ENCODE results near the gene CHTOP.

The CHTOP gene

DNA sequence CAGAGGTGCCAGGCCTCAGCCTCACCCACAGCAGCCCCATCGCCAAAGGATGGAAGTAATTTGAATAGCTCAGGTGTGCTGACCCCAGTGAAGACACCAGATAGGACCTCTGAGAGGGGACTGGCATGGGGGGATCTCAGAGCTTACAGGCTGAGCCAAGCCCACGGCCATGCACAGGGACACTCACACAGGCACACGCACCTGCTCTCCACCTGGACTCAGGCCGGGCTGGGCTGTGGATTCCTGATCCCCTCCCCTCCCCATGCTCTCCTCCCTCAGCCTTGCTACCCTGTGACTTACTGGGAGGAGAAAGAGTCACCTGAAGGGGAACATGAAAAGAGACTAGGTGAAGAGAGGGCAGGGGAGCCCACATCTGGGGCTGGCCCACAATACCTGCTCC lies 59.6 kb downstream of the CHTOP start:
- no peak overlapping the region for H3K4me3 Mint-ChIP-seq
- H3K9me3 Mint-ChIP-seq, result no peaks in the 10 kb centered on the region
- no peaks in the 10 kb centered on the region for H3K4me1 Mint-ChIP-seq (ENCODE audit: low read depth)
- no peak overlapping the region for H3K27ac Mint-ChIP-seq
- no peaks in the 10 kb centered on the region for H3K27me3 Mint-ChIP-seq (ENCODE audit: low read depth)
- no peaks in the 10 kb centered on the region for H3K36me3 Mint-ChIP-seq (ENCODE audit: low read depth)

Data from T-helper 1 cell treated with Interleukin-12 subunit alpha and Interleukin-12 subunit beta and Interleukin-4 antibody, amounts not matched to agents 30 μg/mL and 1 μg/mL, for 36 hours (primary cell).